NCI-H345 treated with DMSO at 0.1 percent for 48 hours (cell line): Measurements from ENCODE around the gene C3orf22.
"Not testable (repeated sequence)": the region's sequence is repeated elsewhere in the genome, so short reads cannot be mapped to it uniquely, and the experiment has no call there.

Experiments used
- DNase-seq: peaks from one replicate; lab custom pipeline; 2025; ENCODE audit not compliant: unreplicated experiment; lab: John Stamatoyannopoulos, UW

C3orf22 gene, protein sequence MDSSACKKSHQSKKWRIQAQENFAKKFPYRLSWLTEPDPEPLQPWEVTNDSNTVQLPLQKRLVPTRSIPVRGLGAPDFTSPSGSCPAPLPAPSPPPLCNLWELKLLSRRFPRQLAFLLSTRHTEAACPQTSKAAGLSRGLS

DNA sequence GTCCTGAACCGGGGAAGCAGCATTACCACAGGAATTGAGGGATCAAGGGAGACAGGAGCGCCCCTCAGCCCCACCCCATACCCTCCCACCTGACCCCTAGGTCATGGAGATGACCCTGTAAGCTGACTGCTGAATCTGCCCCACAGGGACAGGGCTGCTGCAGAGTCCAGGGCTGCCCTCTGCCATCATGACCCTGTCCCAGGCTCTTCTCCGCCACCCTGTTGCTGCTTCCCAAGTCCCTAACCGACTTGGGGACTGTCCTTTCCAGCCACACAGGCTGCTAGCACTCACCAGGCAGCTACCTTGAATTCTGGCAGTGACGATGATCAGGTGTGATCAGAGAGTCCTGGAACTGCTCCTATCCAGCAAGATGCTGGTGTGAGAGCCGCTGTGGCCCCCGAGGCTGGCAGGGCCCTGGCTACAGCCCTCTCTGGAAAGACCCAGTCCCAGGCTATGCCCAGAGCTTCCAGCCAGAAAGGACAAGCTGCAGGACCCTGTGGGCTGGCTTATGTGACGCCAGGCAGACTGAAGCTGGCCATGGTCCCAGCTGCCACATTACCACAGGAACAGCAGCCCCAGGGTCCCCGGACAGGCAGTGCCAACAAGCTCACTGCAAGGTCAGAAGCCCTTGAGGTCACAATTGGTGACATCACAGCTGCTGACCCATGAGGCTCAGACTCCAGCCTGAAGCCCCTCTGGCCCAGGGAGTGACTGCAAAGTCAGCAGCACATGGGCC, at the start of gene C3orf22:
Gene C3orf22 (minus strand): TSS at position 597 of the 736 bp plus-strand sequence. CDS start 5,542 bp downstream, outside the sequence.
- DNase-seq = no peak

DNA sequence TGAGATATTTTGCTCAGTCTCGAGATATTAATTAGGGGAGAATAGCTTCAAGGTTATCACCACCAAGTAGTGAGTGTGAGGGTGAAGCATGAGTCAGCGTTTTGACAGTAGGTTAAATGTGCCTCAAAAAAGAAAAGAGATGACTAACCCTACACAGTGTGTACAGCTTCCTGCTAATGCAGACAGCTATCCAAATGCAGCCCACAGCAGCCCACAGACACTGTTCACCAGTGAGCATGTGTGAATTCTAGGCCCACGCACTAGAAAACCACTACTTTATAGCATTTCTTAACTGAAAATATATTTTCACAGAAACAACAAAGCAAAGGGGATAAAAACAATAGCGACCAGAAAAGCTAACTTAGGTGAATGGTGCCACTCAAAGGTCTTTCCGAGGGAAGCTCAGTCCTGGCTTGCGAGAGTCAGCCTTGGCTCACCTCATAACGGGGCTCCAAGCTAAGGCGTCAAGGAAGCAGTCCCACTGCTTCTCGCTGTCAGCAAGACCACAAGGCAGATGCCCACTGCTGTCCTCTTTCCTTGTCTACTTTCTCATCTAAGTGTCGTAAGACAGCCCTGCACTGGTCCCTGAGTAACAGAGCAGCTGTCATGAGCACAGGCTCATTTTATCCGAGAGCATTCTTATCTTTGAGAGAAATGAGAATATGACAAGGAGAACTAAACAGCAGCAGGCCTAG, 48.6 kb upstream of the C3orf22 start:
- DNase-seq = no peak

DNA sequence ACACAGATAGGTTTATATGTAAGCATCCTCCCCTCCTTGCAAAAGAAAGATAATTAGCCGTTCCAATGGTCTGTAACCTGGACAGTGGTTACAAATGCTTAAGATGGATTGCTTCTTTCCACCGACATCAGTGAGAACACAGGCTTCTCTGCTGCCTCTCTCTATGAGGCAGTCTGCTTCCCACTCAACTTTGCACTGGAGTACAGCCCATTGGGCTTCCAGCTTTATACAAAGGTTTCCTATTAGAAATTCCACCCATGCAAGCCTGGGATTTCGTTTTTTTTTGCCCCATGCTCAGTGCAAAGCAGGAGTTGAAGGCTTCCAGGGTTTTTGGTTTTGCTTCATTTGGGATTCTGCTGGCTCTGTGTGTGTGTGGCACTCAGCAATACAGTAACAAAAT, 47.3 kb upstream of the C3orf22 start:
- DNase-seq = no peak

DNA sequence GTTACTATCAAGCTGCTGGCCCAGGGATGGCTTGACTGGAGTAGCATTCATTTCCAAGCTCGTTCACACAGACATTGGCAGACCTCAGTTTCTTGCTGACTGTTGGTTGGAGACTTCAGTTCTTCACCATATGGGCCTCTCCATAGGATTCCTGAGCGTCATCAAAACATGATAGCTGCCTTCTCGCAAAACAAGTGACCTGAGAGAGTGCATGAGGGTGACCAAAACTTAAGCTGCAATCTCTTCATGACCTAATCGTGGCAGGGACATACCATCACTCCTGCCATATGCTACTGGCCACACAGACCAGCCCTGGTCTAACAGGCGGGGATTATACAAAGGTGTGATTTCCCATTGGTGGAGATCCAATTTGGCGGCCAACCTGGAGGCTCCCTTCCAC, 46.0 kb upstream of the C3orf22 start:
- no peak for DNase-seq

DNA sequence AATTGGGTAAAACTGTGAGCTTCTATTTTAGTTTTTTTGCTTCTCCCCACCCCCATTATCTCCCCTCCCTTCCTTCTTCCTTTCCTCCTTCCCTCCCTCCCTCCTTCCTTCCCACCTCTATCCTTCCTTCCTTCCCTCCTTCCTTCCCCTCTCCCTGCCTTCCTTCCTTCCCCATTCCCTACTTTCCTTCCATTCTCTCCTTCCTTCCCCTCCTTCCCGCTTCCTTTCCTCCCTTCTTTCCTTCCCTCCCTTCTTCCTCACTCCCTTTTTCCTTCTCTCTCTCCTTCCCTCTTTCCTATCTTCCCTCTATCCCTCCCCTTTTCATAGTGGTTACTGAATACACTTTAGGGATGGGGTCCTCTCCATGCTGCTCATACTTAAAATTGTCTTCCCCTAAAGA, 40.4 kb upstream of the C3orf22 start:
- DNase-seq = no peak

DNA sequence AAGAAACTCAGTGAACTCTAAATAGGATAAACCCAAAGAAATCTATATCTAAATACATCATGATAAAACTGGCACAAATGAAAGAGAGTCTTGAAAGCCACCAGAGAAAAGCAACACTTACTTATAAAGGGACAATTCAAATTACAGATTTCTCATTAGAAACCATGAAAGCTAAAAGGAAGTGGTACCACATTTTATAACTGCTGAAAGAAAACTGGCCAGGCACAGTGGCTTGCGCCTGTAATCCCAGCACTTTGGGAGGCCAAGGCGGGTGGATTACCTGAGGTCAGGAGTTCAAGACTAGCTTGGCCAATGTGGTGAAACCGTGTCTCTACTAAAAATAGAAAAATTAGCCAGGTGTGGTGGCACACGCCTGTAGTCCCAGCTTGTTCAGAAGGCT, 36.7 kb upstream of the C3orf22 start:
- DNase-seq = not testable (repeated sequence)

DNA sequence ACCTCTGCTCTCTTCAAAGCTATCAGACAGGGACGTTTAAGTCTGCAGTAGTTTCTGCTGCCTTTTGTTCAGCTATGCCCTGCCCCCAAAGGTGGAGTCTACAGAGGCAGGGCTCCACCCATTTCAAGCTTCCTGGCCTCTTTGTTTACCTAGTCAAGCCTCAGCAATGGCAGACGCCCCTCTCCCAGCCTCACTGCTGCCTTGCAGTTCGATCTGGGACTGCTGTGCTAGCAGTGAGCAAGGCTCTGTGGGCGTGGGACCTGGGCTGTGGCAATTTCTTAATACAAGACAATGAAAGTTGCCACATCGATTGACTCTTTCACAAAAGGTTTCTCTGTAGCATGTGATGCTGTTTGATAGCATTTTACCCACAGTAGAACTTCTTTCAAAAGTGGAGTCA, 32.8 kb upstream of the C3orf22 start:
- DNase-seq = not testable (repeated sequence)

DNA sequence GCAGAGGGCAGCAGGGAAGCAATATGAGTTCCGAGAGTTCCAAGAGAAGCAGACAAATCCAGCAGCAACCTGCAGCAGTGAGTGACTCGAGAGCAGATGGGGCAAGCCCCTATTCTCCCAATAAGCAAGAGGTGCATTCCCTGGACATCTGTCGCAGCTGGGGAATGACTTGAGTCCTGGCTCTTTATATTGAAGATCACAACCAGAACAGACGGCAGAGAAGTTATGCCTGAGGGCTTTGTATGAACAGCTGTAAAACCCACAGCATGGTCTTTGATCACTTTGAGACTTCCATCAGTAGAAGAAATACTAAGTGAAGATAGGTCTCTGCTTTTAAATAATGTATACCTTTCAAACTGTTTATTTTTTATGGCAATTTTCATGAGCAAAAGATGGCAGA, 23.6 kb upstream of the C3orf22 start:
- no peak for DNase-seq

DNA sequence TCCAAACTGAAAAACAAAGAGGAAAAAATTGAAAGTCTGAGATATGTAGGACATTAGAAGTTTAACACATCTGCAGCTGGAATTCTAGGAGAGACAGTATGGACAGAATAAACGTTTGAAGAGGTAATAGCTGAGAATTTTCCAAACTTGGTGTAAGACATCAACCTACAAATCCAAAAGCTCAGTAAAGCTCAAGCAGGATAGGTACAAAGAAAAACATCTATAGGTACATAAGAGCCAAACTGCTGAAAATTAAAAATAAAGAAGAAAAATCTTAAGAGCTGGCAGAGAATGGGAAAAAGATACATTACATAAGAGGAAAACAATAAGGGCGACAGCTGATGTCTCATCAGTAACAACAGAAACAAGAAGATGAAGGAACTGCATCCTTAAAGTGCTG, 22.8 kb upstream of the C3orf22 start:
- no peak for DNase-seq

DNA sequence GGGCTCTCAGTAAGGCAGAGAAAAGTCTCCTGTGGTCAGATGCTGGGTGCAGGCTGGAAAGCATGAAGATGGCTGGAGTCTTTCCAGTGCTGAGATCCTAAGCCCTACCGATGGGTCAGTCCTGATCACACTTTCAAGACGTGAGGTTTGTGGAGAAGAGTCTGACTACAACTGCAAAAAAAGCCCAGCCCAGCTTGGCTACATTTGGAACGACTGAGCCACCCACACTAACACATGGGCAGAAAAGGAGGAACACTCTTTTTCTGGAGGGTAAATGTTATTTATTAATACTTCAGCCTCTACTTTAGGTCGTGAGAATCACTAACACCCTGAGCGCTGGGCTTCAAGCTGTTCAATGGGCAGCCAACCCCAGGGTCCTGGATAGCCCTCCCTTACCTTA, 22.0 kb upstream of the C3orf22 start:
- DNase-seq = no peak

DNA sequence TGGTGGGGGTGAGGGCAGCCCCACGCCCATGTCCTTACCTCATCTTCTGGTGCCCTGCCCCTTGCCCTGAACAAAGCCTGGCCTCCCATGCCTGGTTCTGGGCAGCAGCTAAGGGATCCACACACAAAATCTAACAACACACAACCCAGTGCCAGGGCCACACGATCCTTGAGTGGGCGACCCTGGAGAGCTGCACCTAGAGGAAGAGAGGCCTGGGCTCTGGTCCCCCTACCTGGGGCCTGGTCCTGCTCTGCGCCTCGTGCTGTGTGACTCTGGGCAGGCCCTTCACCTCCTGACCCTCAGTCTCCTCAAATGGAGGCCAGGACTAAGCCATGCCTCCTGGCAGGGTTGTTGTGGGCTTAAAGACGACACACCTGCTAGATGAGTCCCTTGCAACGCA, 20.0 kb upstream of the C3orf22 start:
- DNase-seq = no peak

DNA sequence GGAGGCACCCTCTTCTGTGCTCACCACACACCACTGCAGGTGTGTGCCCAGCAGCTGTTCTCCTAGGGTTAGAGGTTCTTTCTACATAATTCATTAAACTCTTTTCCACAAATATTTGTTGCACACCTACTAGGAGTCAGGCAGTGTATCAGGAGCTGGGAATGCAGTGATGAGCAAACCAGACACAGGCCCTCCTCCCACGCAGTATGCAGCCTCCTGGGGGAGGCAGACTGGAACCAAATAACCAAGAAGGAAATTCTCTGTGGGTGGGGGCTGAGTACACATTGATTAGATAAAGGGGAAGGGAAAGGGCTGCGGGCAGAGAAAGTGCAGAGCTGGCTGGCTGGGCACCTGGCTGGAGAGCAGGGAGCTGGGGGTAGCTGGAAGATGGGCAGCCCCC, 18.5 kb upstream of the C3orf22 start:
- DNase-seq = no peak

DNA sequence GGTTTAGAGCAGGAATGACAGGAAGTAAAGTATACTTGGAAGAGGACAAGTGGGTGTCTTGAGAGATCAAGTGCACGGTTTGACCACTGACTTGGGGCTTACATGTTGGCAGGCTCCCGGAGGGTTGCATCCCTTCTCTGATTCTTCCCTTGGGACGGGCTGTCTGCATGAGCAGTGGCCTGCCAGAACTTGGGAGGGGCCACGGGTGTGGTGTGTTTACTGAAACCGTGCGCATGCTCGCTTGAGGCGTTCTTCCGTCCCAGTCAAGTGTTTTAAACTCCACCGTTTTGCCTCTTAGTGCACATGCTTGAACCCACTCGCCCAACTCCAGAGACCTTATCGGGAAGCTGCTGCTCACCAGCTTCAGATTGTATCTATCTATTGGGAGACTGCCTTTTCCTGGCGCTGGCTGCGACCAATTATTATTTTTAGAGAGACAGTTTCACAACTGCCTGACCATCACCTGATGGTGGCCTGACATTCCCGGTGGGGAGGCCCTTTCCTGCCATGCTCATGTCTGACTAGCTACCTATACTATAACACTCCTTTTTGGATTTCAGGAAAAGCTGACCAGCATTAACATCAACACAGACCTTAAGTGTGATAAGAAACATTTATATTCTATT, 14.9 kb upstream of the C3orf22 start:
- DNase-seq = no peak

DNA sequence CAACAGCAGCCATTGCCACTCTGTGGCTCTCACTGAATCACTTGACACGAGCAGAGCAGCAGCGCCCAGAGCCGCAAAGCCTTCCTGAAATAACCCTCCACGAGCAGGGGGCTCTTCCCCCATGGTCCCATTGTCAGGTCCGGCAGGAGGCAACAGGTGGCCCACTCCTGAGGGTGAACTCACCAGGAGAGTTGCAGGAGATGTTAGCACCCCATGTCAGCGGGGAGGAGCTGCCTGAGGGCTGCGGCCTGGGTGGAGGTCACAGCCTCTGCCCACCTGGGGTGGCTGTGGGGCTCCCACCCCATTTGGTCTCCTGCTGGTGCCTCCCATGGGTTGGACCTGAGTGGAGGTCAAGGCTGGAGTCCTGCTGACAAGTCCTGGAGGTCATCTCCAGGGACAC, 12.3 kb upstream of the C3orf22 start:
- no peak for DNase-seq

DNA sequence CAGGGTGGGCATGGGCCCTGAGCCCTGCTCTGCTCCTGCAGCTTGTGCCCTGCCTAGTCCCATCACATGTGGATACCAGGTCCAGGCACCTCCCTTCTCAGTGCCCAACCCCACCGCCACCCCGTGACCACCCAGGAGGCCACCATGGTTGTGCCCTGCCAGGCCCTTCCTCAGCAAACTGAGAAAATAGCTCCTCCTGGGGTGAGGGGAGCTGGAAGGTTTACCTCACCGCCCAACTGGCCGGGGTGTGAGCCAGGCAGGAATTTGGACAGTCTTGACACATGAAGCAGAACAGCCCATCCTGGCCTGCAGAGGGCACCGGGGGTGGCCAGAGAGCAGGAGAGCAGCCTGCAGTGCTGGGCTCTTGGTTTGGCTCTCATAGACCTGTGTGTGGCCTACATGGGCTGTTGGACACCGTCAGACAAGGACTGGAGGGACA, 11.4 kb upstream of the C3orf22 start:
- DNase-seq = no peak

DNA sequence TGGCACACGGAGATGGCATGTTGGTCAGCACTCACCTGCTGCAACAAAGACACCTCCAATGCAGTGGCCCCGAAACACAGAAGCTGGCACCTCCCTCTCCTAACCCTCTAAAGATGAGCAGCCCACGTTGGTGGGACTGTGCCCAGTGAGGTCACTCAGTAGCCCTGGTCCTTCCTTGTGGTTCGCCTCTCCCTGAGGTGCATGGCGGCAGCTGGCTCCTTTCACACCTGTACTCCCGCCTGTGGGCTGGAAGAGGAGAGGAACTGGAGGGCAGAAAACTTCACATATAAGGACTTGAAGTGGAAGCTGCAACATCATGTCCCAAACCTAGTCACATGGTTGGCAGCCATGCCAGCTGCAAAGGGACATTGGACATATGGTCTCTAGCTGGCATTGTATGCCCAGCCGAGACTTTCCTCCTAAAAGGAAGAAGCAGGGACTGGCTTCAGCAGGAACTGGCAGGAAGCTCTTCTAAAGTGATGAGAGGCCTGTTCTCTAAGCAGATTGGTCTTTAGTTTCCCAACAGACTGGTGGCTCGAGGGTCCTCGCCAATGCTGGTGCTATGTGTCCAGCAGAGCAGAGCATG, 10.8 kb upstream of the C3orf22 start:
- DNase-seq = no peak

DNA sequence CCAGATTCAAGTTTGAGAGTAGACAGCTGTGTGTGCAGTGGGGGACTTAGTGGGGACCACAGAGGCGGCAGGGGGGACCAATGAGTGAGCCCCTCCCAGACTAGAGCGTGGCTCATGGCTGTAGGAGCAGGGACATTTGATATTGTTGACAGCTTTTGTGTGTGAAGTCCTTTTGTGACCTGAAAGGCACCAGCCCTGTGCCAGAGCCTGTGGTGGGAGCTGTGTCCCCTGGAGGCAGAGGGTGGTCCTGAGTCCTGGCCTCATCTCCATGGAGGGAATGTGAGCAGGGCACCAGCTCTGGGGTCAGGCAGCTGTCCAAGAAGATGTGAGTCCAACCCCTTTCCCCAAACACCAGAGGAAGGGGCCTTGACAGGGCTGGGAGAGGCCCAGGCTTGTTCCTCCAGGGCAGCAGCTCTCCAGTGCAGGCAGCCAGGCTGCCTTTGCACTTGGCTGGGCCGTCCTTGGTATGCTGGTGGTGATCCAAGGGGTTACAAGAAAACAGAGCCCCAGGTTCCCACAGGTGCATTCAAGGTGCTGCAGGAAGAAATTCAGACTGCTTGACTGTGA, 10.1 kb upstream of the C3orf22 start:
- no peak for DNase-seq

DNA sequence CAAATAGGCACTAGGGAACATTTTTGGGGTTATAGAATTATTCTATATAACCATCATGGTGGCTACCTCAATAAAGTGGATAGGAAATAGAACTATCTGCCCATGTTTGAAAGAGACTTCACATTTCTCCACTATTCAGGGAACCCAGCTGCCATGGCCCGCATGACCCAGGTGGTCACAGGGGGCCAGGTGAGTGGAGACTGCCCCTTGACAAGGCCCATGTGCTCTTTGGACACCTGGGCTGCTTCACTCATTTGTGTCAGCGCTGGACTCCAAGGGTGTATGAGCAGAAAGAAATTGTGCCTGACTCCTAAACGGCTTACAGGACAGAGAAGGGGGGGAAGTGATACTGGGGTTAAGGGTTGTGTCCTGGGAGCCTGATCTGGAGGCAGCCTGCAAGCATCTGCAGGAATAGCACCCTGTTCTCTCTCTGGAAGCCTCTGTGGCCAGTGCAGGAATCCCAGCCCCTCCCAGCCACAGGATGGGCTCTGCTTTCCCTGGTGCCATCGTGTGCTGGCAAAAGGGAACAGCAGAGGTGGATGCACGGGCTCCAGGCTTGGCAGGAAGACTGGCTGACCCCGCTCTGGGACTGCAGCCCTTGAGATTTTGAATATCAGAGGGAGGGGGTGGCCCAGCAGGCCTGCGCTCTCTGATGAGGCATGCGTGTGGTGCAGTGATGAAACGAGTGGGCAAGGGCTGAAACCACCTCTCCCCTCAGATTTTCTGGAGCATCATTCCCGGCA, 9.1 kb upstream of the C3orf22 start:
- DNase-seq = no peak

DNA sequence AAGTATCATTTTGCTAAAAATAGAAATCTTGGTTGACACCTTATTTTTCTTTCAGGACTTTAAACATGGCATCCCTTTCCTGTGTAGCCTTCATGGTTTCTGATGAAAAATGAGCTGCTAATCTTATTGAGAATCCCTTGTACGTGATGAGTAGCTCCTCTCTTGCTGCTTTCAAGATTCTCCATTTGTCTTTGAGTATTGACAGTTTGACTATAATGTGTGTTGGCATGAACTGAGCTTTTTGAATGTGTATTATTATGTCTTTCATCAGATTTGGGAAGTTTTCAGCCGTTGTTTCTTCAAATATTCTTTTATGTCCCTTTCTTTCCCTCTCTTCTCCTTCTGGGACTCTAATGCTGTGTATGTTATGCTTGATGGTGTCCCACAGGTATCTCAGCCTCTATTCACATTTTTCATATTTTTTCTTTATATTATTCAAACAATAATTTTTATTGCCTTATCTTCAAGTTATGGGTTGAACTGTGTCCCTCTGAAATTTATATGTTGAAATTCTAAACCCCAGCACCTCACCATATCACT, 4.1 kb upstream of the C3orf22 start:
- no peak for DNase-seq

DNA sequence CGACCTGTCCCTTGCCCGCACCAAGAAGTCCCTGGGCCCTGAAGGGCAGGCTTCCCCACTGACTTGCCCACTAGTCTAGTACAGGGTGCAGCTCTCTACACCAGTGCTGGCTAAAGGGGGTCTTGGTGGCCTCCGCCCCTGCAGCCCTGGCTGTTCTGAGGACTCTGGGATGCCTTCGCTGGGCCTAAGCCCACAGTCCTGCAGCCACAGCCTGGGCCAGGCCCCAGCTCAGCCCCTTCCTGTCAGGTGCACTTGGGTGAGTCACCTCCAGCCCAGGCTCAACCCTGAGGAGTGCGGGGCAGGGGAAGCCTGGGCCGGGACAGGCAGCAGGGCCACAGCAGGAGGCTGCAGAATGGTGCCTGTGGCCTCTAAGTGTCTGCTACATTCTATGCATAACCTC, 971 bp downstream of the C3orf22 start:
- no peak for DNase-seq
